H7 (cell line): ENCODE results near the gene MAOB. TPM values are rescaled to one million over a fixed set of nuclear protein-coding genes. Genes with fewer than 3 reads are reported as not detected.

Experiments used
- DNase-seq: peaks from one replicate; pipeline ENCODE4 v3.0.0; 2012
- H3K27me3 ChIP-seq: 2 replicates; pipeline ENCODE4 v1.6.0; 2011; ENCODE audit warnings: mild to moderate bottlenecking, low read length; ENCODE audit not compliant: control insufficient read depth, insufficient read depth
- H3K36me3 ChIP-seq: replicated peaks from 2 replicates; pipeline ENCODE4 v1.5.1; 2011; ENCODE audit warnings: low read length; ENCODE audit not compliant: control insufficient read depth, insufficient read depth
- H3K4me3 ChIP-seq: 2 replicates; pipeline ENCODE4 v1.5.1; 2011; ENCODE audit warnings: low read depth, mild to moderate bottlenecking, control low read depth, low read length, moderate library complexity; ENCODE audit not compliant: insufficient read depth
- total RNA-seq: library from RNA; depleted of rRNA; stranded (reverse); fragments of >200 nt; shearing (Covaris generic); gene quantifications from 2 replicates; pipeline ENCODE4 v1.2.3, GENCODE V29; 2014

Gene MAOB
- total RNA-seq, 1 experiment from 2014 or later, result 0.07 TPM

- no peaks in the 10 kb centered on the region for H3K36me3 ChIP-seq
- H3K4me3 ChIP-seq, result no peak overlapping the region
- no peaks in the 10 kb centered on the region for H3K27me3 ChIP-seq
- no peak for DNase-seq
Measured at GRCh38 chrX:43753637-43754036, 128.6 kb downstream of the MAOB start.

- peak; percentile 52 for DNase-seq
- H3K4me3 ChIP-seq, result no peak overlapping the region
- H3K36me3 ChIP-seq, result no peaks in the 10 kb centered on the region
- no peaks in the 10 kb centered on the region; the same call in 1 of the 2 replicates for H3K27me3 ChIP-seq
Measured at GRCh38 chrX:43750248-43750676, 132.0 kb downstream of the MAOB start.

GRCh38 chrX:43747476-43747875 lies 134.8 kb downstream of the MAOB start:
- Histone ChIP-seq H3K36me3 (no peaks in the 10 kb centered on the region), H3K27me3 (no peaks in the 10 kb centered on the region; the same call in 1 of the 2 replicates), H3K4me3 (no peak overlapping the region)
- DNase-seq, result no peak

GRCh38 chrX:43745938-43746721 lies 136.1 kb downstream of the MAOB start:
- Histone ChIP-seq H3K4me3 (no peak overlapping the region), H3K27me3 (no peaks in the 10 kb centered on the region; the same call in 1 of the 2 replicates), H3K36me3 (no peaks in the 10 kb centered on the region)
- DNase-seq, result no peak

GRCh38 chrX:43744284-43744683 lies 138.0 kb downstream of the MAOB start:
- DNase-seq, result no peak
- no peak overlapping the region for H3K4me3 ChIP-seq
- no peaks in the 10 kb centered on the region; the same call in 1 of the 2 replicates for H3K27me3 ChIP-seq
- no peaks in the 10 kb centered on the region for H3K36me3 ChIP-seq

- H3K36me3 ChIP-seq, result no peaks in the 10 kb centered on the region
- H3K4me3 ChIP-seq, result no peak overlapping the region
- DNase-seq, result no peak
- no peaks in the 10 kb centered on the region; the same call in 1 of the 2 replicates for H3K27me3 ChIP-seq
Measured at GRCh38 chrX:43743100-43743822, 139.0 kb downstream of the MAOB start.

- no peak overlapping the region for H3K4me3 ChIP-seq
- no peaks in the 10 kb centered on the region for H3K36me3 ChIP-seq
- DNase-seq, result no peak
- no peaks in the 10 kb centered on the region for H3K27me3 ChIP-seq
Measured at GRCh38 chrX:43741843-43742573, 140.2 kb downstream of the MAOB start.

- peak; percentile 3 for DNase-seq
- Histone ChIP-seq H3K27me3 (no peaks in the 10 kb centered on the region), H3K4me3 (no peak overlapping the region), H3K36me3 (no peaks in the 10 kb centered on the region)
Measured at GRCh38 chrX:43735957-43736356, 146.3 kb downstream of the MAOB start.

GRCh38 chrX:43735534-43735933 lies 146.7 kb downstream of the MAOB start:
- no peak for DNase-seq
- H3K27me3 ChIP-seq, result no peaks in the 10 kb centered on the region
- no peaks in the 10 kb centered on the region for H3K36me3 ChIP-seq
- H3K4me3 ChIP-seq, result no peak overlapping the region

GRCh38 chrX:43734444-43734843 lies 147.8 kb downstream of the MAOB start:
- no peak for DNase-seq
- no peaks in the 10 kb centered on the region for H3K36me3 ChIP-seq
- no peak overlapping the region for H3K4me3 ChIP-seq
- no peaks in the 10 kb centered on the region for H3K27me3 ChIP-seq

- H3K36me3 ChIP-seq, result no peaks in the 10 kb centered on the region
- H3K4me3 ChIP-seq, result no peak overlapping the region
- H3K27me3 ChIP-seq, result no peaks in the 10 kb centered on the region
- no peak for DNase-seq
Measured at GRCh38 chrX:43733699-43734098, 148.6 kb downstream of the MAOB start.

GRCh38 chrX:43731086-43731485 lies 151.2 kb downstream of the MAOB start:
- no peak for DNase-seq
- H3K4me3 ChIP-seq, result no peak overlapping the region
- H3K36me3 ChIP-seq, result no peaks in the 10 kb centered on the region
- no peaks in the 10 kb centered on the region for H3K27me3 ChIP-seq

GRCh38 chrX:43728966-43729365 lies 153.3 kb downstream of the MAOB start:
- no peak for DNase-seq
- H3K4me3 ChIP-seq, result no peak overlapping the region
- H3K36me3 ChIP-seq, result no peaks in the 10 kb centered on the region
- H3K27me3 ChIP-seq, result no peaks in the 10 kb centered on the region

GRCh38 chrX:43728002-43728401 lies 154.2 kb downstream of the MAOB start:
- Histone ChIP-seq H3K36me3 (no peaks in the 10 kb centered on the region), H3K4me3 (no peak overlapping the region), H3K27me3 (no peaks in the 10 kb centered on the region)
- no peak for DNase-seq
